Measurements from ENCODE around the gene UBASH3B.

Gene UBASH3B

DNA sequence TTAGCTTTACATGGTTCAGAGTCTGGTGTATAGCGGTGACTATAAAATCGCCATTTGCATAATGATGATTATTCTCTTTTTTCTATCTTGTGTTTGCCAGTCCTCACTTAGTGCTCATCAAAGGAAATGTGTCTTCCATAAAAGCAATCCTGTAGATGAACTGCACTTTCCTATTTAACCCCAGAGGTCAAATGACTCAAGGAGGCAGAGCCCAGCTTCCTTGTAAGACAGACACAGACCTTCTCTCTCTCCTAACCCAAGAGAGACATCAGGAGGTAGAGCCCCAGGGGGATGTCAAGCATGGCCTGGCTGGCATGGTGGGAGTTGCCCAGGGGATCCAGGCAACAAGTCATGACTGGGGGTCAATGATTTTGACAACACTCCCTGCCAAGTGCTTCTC lies 135.9 kb downstream of the UBASH3B start:
- no peak for DNase-seq

DNA sequence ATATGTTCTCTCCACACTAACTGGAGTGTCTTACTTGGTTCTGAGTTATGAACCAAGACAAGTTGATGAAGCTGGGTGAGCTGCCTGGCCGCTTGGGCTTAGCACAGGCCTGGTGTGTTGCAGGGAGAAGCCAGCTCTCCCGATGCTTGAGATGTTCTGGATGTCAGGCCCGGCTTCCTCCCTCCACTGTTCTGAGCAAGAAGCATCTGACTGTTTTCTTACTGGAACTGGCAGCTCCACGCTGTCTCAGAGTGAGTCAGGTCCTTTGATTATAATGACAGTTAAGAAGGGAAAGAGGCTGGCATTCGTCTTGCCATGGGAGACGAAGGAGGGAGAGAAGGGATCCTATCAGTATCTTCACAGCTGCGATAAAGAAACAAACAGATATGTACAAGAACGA lies 136.3 kb downstream of the UBASH3B start:
- no peak for DNase-seq

DNA sequence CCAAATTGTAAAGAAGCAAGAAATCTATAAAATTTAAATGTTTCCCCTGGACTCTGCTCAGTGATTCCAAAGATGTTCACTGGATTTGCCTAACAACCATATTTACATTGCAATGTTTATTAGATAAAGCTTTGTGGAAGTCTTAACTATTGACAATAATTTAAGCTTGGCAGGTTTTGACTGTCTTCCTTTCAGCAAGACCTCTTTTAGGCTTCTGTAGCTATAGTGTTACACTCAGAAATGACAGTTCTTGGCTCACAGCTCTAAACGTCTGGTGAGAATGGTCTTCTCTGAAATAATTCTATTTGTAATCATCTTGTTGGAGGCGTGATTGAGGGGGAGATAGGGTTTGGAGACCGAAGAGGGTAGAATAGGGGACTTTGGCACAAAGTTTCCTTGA lies 138.0 kb downstream of the UBASH3B start:
- no peak for DNase-seq

DNA sequence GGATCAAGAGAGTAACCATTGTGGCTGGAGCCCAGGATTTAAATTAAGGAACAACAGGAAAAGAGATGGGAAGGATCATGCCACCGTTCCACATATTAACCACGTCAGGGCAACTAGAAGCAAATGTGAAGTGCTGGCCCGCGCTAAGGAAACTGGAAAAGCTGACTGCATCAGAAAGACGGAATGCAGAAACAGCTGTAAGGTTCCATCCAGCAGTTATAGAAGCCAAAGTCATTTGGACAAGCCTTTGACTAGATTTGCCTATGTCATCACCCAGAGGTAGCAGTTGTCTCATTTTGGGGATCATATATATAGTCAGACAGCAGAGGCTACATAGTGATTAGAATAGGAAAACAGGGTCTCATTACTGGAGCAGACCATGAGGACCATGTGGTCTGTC lies 139.8 kb downstream of the UBASH3B start:
- DNase-seq: no peak

DNA sequence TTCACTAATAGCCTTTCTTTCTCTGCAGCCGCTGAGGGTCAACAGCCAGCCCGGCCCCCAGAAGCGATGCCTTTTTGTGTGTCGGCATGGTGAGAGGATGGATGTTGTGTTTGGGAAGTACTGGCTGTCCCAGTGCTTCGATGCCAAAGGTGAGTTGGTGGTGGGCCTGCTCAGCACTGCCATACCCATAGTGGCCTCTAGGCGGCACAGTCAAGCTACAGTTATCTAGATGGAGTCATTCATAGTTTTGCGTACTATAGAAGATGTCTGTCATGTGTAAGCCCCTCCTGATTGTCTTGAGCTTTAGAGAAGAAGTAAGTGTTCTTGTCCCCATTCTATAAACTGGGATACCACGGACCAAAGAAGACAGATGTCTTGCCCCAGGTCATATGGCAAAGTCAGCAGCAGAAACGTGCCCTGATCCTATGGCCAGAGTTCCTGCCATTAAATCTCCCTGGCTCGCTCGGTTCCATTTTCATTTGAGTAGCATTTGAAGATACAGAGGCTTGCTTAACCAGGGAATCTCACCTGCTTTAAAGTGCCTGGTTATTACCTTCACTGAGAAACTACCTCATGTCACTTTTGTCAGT lies 140.7 kb downstream of the UBASH3B start:
- peak; percentile 67 for DNase-seq

DNA sequence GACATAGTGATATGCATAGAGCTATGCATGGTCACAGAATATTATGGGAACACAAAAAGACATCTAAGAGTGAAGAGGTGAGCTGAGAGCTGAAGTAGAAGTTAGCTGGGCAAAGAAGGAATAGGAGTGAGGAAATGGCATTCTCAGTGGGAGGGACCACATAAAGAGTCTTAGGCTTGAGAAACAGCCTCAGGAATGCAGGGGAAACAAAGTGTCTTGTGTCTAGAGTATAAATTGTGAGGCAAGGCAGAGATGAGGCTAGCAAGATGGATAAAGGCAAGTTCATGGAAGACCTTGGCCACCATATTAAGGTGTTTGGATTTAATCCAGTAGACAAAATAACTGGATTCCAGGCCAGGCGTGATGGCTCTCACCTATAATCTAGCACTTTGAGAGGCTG lies 142.1 kb downstream of the UBASH3B start:
- DNase-seq: no peak

DNA sequence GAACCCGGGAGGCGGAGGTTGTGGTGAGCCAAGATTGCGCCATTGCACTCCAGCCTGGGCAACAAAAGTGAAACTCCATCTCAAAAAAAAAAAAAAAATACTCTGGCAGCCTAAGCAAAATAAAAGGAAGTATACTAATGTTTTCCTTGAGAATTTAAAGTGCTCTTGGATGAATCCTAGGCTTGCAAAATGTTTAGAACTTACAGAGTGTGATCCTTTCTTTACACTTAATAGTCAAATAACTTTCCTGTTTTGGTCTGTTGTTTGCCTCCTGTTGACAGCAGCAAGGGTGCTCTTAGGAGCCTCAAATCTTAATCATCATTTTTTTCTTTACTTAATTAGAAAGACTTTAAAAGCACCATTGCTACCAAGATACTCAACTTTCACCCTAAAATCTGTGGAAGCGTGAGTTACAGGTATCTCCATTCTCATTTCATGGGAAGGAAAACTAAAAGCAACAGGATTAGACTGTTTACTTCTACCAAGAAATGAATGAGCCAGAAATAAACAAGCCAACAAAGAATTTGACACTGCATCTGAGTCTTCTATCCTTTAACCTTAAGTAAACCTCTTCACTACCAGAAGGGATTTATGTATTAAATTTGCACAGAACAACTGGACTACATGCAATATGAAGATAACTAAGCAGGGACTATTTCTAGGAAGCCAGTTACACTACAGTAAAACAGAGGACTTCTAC lies 144.0 kb downstream of the UBASH3B start:
- no peak for DNase-seq

DNA sequence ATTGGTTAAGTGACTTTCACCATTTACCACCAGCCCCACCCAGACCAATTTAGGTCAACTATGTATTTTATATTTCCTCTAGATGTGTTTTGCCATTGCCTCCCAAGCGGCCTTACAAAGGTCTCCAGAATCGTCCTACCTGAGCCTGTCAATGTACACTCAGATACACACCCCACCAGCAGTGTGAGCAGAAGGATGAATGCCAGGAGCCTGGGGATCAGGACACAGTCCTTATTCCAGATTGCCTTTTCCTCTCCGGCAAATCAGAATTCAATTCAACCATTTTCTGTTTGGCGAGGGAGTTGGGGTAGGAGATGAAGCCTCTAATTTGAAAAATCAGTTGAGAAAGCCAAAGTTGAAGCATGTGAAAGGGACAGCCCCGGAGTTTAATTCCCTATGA lies 147.4 kb downstream of the UBASH3B start:
- no peak for DNase-seq

DNA sequence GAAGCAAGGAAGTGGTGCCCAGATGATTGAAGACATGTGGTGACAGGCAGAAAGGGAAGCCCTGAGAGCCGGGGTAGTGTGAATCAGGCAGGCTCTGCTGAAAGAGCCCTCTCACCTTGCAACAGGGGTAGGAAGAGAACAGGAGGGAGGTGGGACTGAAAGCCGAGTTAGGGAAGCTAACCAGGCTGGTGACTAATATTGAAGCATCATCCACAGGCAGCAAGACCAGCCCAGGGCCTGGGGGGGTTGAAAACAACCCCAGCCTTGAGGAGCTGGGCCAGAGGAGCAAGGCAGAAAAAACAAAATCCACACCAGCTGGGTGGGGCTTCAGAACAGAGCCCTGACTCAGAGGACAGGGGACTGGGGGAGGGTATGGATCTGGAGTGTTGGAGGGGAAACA lies 147.8 kb downstream of the UBASH3B start:
- DNase-seq: no peak

DNA sequence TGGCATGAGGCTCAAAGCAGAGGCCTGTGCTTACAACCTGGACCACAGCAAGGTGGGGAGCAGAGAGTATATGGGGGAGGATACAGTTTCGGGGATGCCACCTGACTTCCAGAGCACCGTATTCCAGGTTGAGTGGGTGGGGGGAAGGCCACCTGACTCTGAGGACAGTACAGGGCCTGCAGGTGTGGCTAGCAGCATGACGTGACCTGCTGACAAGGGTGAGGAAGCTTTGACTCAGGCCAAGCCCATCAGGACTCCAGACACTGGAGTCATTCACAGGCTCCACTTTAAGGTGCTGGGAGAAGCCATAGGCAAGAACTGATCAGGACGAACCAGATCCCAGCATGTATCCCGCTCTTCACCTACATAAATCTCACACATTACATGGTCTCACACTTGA lies 148.2 kb downstream of the UBASH3B start:
- no peak for DNase-seq

DNA sequence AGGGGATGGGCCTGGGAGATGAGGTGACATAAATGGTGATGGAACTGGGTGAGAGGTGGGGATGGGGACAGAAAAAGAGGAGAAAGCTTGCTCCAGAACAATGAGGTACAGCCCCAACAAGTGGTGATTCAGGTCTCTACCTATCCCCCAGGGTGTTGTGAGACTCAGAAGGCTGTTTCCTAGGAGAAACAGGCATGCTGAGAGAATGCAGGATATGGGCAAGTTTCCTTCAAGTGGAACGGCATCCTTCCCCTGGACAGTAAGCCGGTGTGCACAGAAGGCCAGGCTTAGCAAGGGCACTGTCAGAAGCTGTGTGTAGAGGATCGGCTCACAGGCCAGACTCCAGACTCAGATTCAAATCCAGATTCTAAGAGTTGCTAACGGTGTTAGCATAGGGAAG lies 148.6 kb downstream of the UBASH3B start:
- no peak for DNase-seq

DNA sequence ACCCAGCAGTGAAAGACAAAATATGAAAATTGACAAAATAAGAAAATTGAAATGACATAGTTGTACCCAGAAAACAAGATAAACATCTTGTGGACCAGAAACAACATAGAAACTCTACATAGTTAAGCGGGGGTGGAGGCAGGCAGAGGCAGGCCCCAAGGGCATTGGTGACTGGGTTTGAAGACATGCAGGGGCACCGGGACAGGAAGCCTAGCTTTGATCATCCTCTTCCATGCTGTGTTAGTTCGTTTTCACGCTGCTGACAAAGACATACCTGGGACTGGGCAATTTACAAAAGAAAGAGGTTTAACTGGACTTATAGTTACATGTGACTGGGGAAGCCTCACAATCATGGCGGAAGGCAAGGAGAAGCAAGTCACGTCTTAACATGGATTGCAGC lies 149.3 kb downstream of the UBASH3B start:
- no peak for DNase-seq

DNA sequence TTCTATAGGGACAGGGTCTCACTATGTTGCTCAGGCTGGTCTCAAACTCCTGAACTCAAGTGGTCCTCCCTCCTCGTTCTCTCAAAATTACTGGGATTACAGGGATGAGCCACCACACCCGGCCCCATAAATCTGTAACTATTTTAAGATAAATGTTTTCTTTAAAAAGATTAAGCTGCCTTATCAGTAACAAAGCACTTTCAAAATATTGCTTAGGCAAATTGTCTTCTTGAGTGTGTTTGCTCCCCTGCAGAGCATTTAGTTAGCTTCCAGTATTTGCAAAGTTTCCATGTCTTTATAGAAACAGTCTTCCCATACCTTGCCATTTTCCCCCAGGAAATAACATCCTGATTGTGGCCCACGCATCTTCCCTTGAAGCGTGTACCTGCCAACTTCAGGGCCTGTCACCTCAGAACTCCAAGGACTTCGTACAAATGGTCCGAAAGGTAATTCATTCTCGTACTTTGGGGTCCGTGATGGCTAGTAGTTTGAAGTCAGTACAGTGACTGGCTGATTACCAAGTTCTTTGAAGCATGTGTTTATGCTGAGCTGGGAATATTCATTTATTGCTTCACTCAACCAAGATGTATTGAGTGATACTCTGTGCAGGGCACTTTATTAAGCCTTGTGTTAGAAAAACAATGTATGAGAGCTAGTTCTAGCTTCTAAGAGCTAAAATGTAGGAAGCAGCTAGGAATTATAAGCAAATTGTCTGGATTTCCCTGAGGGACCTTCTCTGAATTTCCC lies 152.4 kb downstream of the UBASH3B start:
- DNase-seq: no peak

DNA sequence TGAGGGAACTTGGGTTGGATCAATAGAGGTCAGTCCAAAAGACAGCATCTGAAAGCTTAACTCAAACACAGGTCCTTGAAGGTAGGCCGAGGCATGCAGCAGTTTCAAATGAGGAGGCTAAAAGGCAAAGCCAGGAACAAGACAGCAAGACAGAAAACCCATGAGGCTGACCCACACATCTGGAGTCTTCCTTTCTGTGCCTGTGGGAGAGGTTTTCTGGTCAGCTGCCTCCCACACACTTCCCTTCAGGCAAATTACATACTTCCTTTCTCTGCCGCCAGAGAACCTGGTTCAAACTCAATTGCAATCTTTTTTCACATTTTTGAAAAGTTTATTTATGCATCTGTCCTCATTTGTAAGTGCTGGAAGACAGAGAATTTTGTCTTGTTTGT lies 153.0 kb downstream of the UBASH3B start:
- no peak for DNase-seq

DNA sequence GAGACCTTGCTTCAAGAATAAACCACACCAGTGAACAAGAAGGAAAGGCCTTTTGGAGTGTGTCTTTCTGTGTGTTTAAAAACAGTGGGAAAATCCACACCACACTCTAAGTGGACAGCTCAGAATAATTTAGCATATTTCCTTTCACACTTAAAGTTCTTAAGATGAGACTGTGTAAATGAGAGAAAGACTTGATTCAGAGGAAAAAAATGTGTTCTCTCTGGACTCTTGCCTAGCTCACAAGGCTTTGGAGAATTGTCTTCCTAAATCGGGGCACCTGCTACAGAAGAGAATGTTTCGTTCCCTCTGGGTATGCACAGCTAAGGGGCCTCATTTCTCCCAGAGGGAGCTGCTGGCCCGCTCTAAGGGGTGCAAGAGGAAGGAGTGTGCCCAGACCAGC lies 154.3 kb downstream of the UBASH3B start:
- DNase-seq: no peak

DNA sequence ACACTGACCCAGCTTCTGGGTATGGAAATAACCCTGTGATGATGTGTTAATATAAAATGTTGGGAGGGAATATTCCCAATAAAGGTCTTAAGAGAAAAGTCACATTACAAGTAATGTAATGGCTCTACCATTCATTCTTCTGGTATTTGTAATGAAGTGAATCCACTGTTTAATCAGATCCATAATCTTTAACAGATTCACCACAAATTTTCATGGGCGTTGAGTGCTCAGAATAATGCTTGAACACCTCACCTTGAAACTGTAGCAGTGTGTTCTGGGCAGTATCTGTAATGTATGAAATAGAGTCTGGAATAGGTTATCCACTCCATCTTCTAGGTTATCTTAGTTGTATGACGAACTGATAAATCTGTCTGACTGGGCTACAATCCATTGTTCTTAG lies 156.2 kb downstream of the UBASH3B start:
- DNase-seq: no peak

DNA sequence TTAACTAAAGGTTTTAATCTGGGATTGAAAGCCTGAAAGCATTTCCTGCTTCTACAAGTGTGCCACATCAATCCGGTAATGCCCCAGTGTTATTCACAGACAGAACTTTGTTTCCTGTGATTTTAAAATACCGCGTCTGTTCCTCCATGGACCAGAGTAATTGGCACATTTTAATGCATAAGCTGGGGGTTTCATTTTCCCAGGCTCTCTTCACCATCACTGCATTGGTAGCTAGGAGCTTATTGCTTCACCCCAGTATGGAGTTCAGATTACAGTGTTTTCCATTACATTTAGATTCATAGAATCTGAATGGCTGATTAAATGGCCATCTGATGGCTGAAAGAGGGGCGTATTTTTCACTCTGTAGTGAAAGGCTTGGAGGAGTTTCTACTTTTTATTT lies 157.1 kb downstream of the UBASH3B start:
- DNase-seq: no peak

DNA sequence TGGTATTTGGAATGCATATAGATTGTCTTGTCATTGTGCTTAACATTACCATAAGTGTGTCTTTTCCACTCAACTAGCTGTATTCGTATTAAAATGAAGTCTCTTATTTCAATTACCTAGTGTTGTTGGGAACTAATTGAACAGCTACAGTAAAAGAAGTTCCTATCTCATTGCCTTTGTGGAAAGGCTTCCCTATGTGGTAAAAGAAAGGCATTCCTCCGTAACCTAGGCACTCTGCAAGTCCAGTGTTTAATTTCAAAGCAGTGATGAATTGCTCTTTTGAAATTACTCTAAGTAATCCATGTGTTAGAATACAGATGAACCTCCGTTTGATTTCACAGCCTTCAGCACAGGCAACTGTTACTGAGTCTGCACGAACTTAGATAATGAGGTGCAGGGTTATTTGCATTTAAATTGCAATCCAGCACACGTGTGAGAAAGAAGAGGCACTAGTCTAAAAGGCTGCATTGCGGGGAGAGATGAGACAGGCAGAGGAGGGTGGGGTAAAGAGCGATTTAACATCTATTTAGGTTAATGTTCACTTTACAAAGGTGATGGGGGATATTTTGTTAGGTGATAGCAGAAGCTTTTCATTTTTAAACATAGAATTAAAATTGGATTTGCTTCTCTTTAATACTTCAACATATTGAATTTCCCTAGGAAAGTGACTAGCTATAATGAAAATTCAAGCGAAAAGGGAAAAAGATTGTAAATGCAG lies 157.8 kb downstream of the UBASH3B start:
- DNase-seq: no peak

DNA sequence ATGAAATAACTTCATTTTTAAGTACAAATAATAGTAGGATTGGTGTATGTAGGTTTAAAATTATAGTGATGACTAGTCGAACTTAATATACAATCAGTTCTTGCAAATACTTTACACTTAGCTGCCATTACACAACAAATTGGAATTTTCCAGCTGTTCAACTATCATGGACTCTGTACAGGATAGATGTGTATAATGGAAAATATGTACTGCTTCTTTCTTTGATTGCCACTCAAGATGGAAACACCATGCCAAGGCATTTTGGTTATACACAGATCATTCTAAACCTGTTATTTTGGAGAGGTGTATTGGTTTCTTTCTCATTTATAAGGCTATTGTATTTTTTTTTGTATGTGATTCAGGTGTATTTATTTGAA lies 158.4 kb downstream of the UBASH3B start:
- no peak for DNase-seq

DNA sequence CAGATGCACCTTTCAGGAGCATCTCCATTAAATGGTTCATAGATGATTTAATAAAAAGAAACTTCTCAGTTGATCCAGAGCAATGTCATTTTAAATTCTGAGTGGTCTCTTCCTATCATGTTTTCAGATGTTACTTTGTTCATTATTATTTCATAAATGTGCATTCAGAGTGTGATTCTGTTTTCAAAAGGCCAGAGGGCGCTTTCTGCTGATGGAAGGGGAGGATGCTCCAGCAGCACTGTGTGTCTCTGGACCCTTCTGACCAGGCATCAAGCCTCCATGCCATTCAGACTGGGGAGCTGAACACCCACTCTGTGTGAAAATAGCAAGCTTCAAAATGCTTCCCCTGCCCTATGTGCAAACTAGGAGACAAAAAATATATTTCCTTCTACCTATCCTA lies 158.9 kb downstream of the UBASH3B start:
- peak; percentile 25 for DNase-seq

DNA sequence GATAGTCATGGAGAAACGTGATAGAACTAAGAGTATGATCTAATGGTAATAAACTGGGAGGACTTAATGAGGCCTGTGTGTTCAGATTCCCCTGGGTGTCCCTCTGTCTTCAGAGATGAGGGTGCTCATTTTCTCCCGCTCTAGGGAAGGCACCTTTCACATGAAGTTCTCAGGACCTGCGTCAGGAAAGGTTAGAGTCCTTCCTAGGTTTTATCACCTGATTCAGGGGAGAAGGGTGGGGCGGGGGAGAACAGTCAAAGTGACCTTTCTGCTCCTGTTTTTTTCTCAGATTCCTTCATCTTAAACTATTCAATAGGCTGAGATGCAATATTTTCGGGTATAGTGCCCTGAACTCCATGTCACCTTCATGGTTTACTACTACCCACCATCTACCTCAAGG lies 160.4 kb downstream of the UBASH3B start:
- no peak for DNase-seq

DNA sequence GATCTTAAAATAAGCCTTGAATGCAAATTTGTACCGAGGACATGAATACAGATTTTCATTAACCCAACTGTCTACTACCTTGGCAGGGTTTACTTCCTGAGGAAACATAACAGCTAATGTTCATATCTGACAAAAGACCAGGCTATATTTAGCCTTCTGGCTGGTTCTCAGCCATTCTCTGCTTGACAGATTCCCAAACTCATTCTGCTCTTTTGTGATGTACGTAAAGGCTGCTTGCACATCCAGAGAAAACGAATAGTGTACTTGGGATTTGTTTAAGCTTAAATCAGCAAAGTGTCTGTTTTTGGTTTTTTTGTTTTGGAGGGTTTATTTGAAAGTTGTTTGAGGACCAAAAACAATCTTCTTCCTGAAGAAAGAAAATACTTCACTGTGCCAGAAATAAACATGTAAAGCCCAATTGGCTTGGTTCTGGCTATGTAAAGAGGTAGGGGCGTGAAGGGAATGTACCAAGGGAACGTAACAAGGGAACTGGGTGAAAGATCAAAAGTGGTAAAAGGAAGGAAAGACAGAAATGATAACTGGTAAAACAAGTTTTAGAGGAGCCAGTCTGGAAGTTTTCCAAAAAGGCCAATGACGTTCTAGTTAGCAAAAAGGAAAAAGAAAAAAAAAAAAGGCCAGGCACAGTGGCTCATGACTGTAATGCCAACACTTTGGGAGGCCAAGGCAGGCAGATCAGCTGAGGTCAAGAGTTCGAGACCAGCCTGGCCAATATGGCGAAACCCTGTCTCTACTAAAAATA lies 161.4 kb downstream of the UBASH3B start:
- no peak for DNase-seq

DNA sequence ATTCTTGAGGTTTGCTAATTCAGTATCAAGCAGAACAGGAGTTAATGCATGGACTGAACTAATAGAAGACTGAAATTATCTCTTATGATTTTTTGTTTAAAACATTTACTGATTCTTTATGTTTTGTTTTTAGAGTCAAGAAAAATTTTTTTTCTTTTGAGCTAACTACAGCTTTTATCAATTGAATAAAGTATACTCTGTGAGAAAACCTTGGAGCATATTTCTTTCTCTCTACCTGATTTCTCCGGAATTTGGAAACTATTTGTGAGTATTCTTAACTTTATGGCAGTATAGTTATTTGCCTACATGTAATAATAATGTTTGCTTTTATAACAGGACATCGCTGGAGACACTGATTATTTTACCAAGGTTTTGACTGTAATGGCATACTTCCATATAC lies 164.6 kb downstream of the UBASH3B start:
- DNase-seq: no peak
